ENCODE data around the gene KDM2A.

KDM2A gene

DNA sequence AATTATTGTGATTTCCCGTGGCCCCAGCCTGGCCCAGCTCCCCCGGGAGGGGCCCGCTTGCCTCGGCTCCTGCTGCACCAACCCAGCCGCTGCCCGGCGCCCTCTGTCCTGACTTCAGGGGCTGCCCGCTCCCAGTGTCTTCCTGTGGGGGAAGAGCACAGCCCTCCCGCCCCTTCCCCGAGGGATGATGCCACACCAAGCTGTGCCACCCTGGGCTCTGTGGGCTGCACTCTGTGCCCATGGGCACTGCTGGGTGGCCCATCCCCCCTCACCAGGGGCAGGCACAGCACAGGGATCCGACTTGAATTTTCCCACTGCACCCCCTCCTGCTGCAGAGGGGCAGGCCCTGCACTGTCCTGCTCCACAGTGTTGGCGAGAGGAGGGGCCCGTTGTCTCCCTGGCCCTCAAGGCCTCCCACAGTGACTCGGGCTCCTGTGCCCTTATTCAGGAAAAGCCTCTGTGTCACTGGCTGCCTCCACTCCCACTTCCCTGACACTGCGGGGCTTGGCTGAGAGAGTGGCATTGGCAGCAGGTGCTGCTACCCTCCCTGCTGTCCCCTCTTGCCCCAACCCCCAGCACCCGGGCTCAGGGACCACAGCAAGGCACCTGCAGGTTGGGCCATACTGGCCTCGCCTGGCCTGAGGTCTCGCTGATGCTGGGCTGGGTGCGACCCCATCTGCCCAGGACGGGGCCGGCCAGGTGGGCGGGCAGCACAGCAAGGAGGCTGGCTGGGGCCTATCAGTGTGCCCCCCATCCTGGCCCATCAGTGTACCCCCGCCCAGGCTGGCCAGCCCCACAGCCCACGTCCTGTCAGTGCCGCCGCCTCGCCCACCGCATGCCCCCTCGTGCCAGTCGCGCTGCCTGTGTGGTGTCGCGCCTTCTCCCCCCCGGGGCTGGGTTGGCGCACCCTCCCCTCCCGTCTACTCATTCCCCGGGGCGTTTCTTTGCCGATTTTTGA is 166.8 kb downstream of the KDM2A start:
- DNase-seq (ENCODE audit: low read depth): no peak

DNA sequence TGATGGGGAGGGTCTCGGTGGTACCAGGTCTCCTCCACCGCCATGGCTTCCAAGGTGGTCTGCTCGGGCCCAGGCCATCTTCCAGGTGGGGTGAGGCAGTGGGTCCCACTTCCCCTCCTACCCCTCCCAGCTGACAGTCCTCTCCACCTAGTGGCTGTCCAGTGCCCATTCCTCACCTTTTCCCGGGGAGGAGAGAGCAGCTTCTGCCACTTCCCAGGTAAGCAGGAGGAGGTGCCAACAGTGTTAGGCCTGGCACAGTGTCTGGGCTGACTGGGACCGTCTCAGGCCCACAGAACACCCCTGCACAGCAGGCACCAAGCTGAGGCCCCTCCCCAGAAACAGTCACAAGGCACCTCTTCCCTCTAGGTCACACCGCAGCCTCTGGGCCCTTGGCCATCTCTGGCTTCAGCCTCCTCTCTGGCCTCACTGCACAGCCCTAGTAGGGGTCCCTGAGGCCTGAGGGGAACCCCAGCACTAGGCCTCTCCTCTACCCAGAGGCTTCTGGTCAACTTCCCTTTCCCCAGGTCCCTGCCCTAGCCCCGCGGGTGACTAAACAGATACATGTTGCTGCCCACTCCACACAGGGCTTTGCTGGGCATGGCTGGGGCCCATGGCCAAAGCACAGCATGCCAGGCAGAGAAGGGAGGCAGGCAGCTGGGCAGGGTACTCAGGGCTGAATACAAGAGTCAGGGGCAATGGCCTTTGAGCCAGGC is 167.7 kb downstream of the KDM2A start:
- no peak for DNase-seq (ENCODE audit: low read depth)

DNA sequence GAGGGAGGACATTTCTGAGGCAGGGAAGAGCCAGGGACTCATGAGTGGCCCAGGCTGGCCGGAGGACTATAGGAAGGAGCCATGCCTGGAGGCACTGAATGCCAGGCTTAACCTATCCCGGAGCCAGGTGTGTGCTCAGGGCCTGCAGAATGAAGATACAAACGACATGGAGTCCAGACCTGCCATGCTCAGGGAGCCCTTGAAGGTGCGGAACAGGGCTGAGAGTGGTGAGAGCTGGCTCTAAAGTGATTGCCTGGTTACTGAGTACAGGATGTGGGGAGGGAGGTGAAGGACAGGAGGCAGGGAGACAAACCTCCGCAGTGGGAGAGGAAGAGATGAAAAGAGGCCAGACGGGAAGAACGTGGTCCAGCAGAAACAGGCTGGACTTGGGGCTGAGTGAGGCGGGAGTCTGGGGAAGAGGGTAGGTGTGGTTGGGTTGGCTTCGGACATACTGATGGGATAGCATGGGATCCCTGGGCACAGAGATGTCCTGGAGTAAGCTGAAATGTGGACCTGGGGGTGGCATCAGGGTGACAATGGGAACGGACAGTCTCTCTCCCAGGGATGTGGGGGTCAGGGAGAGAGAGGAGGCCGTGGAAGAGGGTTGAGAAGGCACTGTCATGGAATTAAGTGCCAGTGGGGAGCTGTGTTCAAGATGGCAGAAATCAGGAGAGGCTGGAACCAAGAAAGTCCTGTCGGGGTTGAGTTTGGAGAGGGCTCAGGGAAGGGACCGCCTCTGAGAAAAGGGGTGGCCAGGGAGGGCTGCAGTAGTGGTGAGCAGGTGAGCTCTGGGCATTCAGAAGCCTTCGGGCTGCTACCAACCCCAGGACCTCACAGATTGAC is 168.5 kb downstream of the KDM2A start:
- no peak for DNase-seq (ENCODE audit: low read depth)

DNA sequence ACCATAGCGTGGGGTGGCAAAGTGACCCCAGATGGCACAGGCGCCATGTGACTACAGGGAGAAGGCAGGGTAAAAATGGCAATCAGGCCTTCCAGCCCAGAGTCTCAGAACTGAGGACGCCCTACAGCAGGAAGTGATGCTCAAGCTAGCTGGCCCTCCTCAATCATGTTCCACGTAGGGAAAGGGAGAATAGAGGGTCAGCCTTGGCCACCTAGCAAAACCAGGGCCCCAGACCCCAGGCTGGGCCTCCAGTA is 169.1 kb downstream of the KDM2A start:
- no peak for DNase-seq (ENCODE audit: low read depth)

GRCh38 chr11:67288452-67289225 is 169.6 kb downstream of the KDM2A start:
- peak; percentile 91 for DNase-seq (ENCODE audit: low read depth)

- peak; percentile 38 for DNase-seq (ENCODE audit: low read depth)
Observed at GRCh38 chr11:67289226-67289650, 170.2 kb downstream of the KDM2A start, which contains the start of gene ANKRD13D. Gene ANKRD13D, plus strand, starts transcription at chr11:67289303. Its CDS starts 158 bp downstream, at chr11:67289461.

DNA sequence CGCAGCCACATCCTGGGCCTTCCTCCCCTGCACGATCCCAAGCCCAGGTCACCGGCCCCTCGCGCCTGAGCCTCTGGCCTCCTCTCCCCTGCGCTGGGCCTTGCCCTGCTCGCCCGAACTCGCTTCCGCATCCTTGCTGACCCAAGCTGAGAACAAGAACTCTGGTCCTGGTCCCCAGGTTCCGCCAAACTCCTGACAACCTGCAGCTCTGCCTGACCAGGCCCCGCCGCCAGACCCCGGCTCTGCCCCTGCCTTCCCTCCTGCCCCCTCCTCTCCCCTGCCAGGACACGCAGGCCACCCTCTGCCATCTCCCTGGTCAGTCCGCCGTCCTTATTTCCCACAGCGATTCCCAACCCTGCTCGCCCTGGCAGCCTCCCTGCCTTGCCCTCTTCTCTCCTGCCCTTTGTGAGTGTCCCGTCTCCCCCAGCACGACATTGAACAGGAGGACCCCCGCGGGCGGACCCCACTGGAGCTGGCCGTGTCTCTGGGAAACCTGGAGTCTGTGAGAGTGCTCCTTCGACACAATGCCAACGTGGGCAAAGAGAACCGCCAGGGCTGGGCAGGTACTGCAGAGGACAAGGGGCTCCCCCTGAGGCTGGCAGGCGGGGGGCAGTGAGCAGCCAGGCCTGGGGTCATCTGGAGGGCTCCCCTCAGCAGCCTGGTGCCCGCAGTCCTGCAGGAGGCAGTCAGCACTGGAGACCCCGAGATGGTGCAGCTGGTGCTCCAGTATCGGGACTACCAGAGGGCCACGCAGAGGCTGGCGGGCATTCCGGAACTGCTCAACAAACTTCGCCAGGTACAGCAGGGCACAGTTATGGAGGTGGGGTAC is 170.8 kb downstream of the KDM2A start:
- no peak for DNase-seq (ENCODE audit: low read depth)

DNA sequence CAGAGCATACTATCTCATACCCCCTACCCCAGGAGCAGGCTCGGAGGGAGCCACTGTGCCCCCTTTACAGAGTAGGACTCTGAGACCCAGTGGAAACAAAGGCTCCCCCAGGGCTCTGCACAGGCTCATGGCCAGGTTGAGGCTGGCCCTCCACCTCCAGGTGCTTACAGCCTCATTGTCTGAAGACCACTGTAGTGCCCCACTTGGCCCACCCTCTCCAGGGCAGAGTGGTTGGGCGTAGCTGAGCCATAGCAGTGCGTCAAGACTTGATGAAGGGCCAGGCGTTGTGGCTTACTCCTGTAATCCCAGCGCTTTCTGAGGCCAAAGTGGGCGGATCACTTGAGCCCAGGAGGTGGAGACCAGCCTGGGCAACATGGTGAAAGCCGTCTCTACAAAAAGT is 171.7 kb downstream of the KDM2A start:
- no peak for DNase-seq (ENCODE audit: low read depth)

DNA sequence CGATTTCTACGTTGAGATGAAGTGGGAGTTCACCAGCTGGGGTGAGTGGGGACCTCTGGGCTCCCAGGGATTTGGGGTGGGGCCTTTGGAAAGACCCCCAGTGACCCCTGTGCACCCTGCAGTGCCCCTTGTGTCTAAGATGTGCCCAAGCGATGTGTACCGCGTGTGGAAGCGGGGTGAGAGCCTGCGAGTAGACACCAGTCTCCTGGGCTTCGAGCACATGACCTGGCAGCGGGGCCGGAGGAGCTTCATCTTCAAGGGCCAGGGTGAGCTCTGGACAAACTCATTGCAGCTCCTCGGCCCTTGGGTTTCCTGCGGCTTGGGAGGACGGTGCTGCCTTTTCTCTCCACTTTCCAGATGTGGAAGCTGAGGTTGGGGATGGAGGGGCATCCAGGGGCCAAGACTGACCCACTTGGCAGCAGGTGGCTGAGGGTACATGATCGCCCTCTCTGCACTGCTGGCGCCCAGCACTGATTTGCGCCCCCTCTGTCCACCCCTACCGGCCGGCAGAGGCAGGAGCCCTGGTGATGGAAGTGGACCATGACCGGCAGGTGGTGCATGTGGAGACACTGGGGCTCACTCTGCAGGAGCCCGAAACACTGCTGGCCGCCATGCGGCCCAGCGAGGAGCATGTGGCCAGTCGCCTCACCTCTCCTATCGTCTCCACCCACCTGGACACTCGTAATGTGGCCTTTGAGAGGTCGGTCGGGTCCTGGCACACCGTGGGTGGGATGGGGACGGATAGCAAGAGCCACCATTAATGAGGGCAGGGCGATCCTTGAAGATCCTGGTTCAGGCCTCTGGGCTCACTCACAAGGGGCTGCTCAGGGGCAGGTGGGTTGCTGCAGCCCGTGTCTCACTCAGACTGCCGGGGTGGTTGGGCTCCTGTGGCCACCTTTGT is 172.7 kb downstream of the KDM2A start:
- no peak for DNase-seq (ENCODE audit: low read depth)

DNA sequence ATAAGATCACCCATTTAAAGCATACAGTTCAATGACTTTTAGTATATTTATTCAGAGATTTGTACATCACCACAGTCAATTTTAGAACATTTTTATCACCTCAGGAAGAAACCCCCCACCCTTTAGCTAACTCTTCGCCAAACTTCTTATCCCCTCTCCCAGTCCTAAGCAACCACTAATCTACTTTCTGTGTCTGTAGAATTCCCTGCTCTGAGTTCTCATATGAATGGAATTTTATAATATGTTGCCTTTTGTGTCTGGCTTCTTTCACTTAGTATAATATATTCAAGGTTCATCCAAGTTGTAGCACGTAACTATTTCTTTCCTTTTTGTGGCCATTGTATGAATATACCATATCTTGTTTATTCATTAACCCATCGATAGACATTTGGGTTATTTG is 173.6 kb downstream of the KDM2A start:
- DNase-seq (ENCODE audit: low read depth): no peak

GRCh38 chr11:67293090-67293489 is 174.0 kb downstream of the KDM2A start:
- DNase-seq (ENCODE audit: low read depth): peak; percentile 50

DNA sequence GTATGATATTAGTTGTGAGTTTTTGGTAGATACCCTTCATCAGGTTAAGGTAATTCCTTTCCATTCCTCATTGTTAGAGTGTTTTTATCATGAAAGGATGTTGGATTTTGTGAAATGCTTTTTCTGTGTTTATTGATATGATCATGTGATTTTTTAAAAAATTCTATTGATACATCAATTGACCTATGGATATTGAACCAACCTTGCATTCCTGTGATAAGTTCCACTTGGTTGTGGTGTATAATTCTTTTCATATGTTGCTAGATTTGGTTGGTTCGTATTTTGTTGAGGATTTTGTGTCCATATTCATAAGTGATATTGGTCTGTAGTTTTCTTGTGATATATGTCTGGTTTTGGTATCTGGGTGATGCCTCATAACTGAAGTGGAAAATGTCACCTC is 176.8 kb downstream of the KDM2A start:
- DNase-seq (ENCODE audit: low read depth): no peak

GRCh38 chr11:67298786-67299185 is 179.7 kb downstream of the KDM2A start:
- DNase-seq (ENCODE audit: low read depth): no peak

DNA sequence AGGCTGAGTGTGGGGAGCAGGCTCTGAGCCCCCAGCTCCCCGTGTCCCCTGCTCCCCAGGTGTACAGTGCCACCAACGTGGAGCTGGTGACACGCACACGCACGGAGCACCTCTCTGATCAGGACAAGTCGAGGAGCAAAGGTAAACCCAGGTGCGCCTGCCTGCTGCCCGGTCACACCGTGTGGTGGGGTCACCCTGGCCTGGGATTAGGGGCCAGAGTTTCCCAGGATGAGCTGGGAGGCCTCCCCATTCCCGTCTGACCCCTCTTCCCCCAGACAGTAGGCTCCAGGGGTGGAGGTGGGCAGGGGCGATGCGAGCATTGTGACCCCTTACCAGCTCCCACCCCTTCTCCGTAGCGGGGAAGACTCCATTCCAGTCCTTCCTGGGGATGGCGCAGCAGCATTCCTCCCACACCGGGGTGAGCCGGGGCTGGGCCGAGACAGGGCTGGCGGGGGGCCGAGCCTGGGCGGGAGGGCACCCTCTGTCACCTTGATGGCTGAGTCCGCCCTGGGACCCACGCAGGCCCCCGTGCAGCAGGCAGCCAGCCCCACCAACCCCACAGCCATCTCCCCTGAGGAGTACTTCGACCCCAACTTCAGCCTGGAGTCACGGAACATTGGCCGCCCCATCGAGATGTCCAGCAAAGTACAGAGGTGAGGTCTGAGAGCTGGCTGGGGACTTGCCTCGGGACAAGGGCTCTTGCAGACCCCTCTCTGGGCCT is 180.6 kb downstream of the KDM2A start:
- no peak for DNase-seq (ENCODE audit: low read depth)

DNA sequence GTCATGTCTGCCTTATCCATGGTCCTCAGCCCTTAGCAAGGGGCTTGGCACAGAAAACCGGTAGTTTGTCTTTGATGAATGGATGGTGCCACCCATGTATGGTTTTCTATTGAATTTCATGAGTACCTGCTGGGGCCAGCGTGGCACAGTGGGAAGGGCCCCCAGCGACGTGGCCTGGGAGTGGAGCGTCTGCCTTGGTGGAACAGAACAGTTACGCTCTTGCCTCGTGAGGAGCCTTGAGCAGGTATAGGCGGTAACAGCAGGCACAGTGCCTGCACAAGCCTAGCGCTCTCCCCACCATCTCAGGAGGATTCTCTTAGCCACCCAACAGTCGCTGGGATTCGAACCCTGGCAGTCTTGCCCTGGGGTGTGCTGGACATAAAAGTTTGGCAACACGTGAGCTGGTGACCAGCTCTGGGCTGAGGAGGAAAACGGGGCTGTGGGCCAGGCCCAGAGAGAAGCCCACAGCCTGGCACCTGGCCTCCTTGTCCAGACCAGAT is 181.2 kb downstream of the KDM2A start:
- no peak for DNase-seq (ENCODE audit: low read depth)

- DNase-seq (ENCODE audit: low read depth): no peak
Observed at GRCh38 chr11:67300756-67301312, 181.8 kb downstream of the KDM2A start.

GRCh38 chr11:67301313-67301921 is 182.4 kb downstream of the KDM2A start:
- DNase-seq (ENCODE audit: low read depth): no peak

DNA sequence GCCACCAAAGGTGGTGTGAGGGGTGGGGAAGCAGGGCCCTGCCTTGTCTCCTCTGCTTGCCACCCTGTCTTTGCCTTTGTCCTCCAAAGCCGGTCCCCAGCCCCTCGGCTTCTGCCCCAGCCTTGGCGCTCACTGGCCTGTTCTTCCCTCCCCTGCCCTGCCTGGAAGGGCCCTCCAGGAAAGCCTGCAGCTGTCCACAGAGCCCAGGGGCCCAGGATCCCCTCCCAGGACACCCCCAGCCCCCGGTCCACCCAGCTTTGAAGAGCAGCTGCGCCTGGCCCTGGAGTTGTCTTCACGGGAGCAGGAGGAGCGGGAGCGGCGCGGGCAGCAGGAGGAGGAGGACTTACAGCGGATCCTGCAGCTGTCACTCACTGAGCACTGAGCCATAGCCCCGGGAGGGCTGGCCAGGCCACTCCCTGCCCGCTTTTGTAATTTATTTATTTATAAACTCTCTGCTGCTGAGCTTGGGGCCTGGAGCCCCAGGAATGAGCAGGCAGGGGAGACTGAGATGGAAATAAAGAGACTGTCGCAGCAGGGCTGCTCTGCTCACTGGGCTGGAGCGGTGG is 183.0 kb downstream of the KDM2A start:
- peak; percentile 53 for DNase-seq (ENCODE audit: low read depth)
